GM12878 (cell line): ENCODE results near the gene RPS10. TPM values are rescaled to one million over a fixed set of nuclear protein-coding genes. Genes with fewer than 3 reads are reported as not detected.

ENCODE experiments used
- ATF3 ChIP-seq: IDR thresholded peaks from 2 replicates; pipeline ENCODE4 v1.6.1; 2011; ENCODE audit warnings: low read depth, mild to moderate bottlenecking, low read length, moderate library complexity, borderline replicate concordance; ENCODE audit errors: extremely low read depth
- BHLHE40 ChIP-seq, 2 experiments: fragments of 450-650 bp in 1 of 2; IDR thresholded peaks; 2 replicates each; pipeline ENCODE4 v1.6.1; 2011 to 2017; ENCODE audit warnings: low read depth in 2 of 2, borderline replicate concordance in 1 of 2, improper control_type of control experiment in 1 of 2, low read length in 1 of 2, mild to moderate bottlenecking in 1 of 2
- CBX5 ChIP-seq: sonication (generic); IDR thresholded peaks from 2 replicates; pipeline ENCODE4 v1.6.1; 2016; ENCODE audit warnings: low read depth, moderate library complexity, mild to moderate bottlenecking, inconsistent platforms
- CEBPZ ChIP-seq: fragments of 150-350 bp; IDR thresholded peaks from 2 replicates; pipeline ENCODE4 v1.6.1; 2016; ENCODE audit warnings: low read depth, low read length
- CHD4 ChIP-seq: fragments of 200-600 bp; sonication (generic); IDR thresholded peaks from 2 replicates; pipeline ENCODE4 v1.6.1; 2016; ENCODE audit warnings: mild to moderate bottlenecking
- CTCF ChIP-seq, 3 experiments: IDR thresholded peaks in 2 of 3; conservative IDR thresholded peaks in 1 of 3; 2 replicates each; pipeline ENCODE4 v1.5.1; 2011; ENCODE audit warnings: low read depth in 3 of 3, low read length in 3 of 3, mild to moderate bottlenecking in 3 of 3, control low read depth in 2 of 3, moderate library complexity in 2 of 3, inconsistent platforms in 1 of 3, mixed read lengths in 1 of 3; ENCODE audit not compliant: control insufficient read depth in 2 of 3, insufficient read depth in 1 of 3; ENCODE audit errors: extremely low read depth in 1 of 3
- EED ChIP-seq: sonication (generic); IDR thresholded peaks from 2 replicates; pipeline ENCODE4 v1.6.1; 2016; ENCODE audit warnings: antibody characterized with exemption, low read depth
- ETV6 ChIP-seq, 2 experiments: fragments of 450-650 bp in 1 of 2; IDR thresholded peaks in 1 of 2; conservative IDR thresholded peaks in 1 of 2; 2 replicates each; pipeline ENCODE4 v1.6.1; 2014; ENCODE audit warnings: antibody characterized with exemption in 1 of 2, borderline replicate concordance in 1 of 2, low read depth in 1 of 2, mild to moderate bottlenecking in 1 of 2, moderate library complexity in 1 of 2
- FOXM1 ChIP-seq: IDR thresholded peaks from 2 replicates; pipeline ENCODE4 v1.6.1; 2012; ENCODE audit warnings: low read depth, mild to moderate bottlenecking, inconsistent platforms, low read length, moderate library complexity
- HSF1 ChIP-seq: fragments of 150-350 bp; IDR thresholded peaks from 2 replicates; pipeline ENCODE4 v1.6.1; 2014; ENCODE audit warnings: mild to moderate bottlenecking, low read depth, low read length
- NR2F1 ChIP-seq: fragments of 450-650 bp; conservative IDR thresholded peaks from 2 replicates; pipeline ENCODE4 v1.6.1; 2017; ENCODE audit warnings: mild to moderate bottlenecking
- NRF1 ChIP-seq: conservative IDR thresholded peaks from 2 replicates; pipeline ENCODE4 v1.6.1; 2011; ENCODE audit warnings: mild to moderate bottlenecking, low read depth, low read length, improper control_type of control experiment
- SMAD5 ChIP-seq: IDR thresholded peaks from 2 replicates; pipeline ENCODE4 v1.6.1; 2016; ENCODE audit warnings: antibody characterized with exemption, low read depth
- TAF1 ChIP-seq: IDR thresholded peaks from 2 replicates; pipeline ENCODE4 v1.6.1; 2011; ENCODE audit warnings: mild to moderate bottlenecking, low read depth, low read length, borderline replicate concordance
- TCF3 ChIP-seq: IDR thresholded peaks from 2 replicates; pipeline ENCODE4 v1.6.1; 2012; ENCODE audit warnings: low read depth, mild to moderate bottlenecking, low read length, borderline replicate concordance; ENCODE audit not compliant: insufficient read depth
- TCF7 ChIP-seq: IDR thresholded peaks from 2 replicates; pipeline ENCODE4 v1.6.1; 2014; ENCODE audit warnings: antibody characterized with exemption, borderline replicate concordance
- YY1 ChIP-seq: IDR thresholded peaks from 2 replicates; pipeline ENCODE4 v1.6.1; 2011; ENCODE audit warnings: low read depth, mild to moderate bottlenecking, low read length
- ZBTB4 ChIP-seq: fragments of 450-650 bp; formaldehyde crosslinking; IDR thresholded peaks from 2 replicates; pipeline ENCODE4 v1.4.0; 2022; ENCODE audit warnings: mild to moderate bottlenecking, moderate library complexity
- ZNF274 ChIP-seq: IDR thresholded peaks from one replicate; pipeline ENCODE4 v1.8.0; 2011; ENCODE audit not compliant: insufficient read length, insufficient read depth
- polyA plus RNA-seq, 11 experiments: library from polyadenylated mRNA; depleted of rRNA in 4 of 11; unstranded in 6 of 11; stranded (reverse) in 5 of 11; fragments of >200 nt; fragmentation: Nextera tagmentation in 4 of 11; fragmentation: Illumina TruSeq in 1 of 11; extraction: Ambion mirVana in 4 of 11; extraction: Trizol in 1 of 11; gene quantifications; 1 replicate in 1 of 11; 2 replicates in 10 of 11; pipeline versions ENCODE4 v1.2.1 to v1.2.3, GENCODE V29; 2011 to 2016; ENCODE audit warnings: inconsistent platforms in 2 of 11, missing spikeins in 2 of 11, low read depth in 1 of 11
- total RNA-seq, 4 experiments: library from RNA; depleted of rRNA in 3 of 4; stranded (reverse); fragments of >200 nt in 3 of 4; fragmentation: Illumina TruSeq in 1 of 4; extraction: Trizol in 1 of 4; gene quantifications; 2 replicates each; pipeline versions ENCODE4 v1.2.1 to v1.2.3, GENCODE V29; 2013 to 2021

Gene RPS10
- total and polyA plus RNA-seq, 10 of the 15 experiments (the other 5 are each of a cell fraction or from before 2014, with no cell fraction given): 1,546 to 3,970 (median 2,813) TPM

GRCh38 chr6:34459899-34460593, 34.2 kb upstream of the RPS10 start (continued):
- TF ChIP-seq TCF7: no peak
- 0 out of 2 replicates have a peak, but pooled peaks have one; percentile 40 for TF ChIP-seq YY1
- TF ChIP-seq CHD4: no peak
- no peak for TF ChIP-seq CEBPZ
- no peak for TF ChIP-seq HSF1
- TF ChIP-seq ATF3: no peak
- TF ChIP-seq NR2F1: no peak
- TF ChIP-seq ETV6 (conservative IDR thresholded peaks at IDR 0.05 in 1 of 2, IDR thresholded peaks at IDR 0.05 in 1 of 2; ENCODE audit: borderline replicate concordance in 1 of 2, low read depth in 1 of 2): no peak
- no peak for TF ChIP-seq SMAD5
- no peak for TF ChIP-seq ZBTB4 (CRISPR knock-in tag)
- TF ChIP-seq NRF1: no peak
- TF ChIP-seq TAF1: no peak
- TF ChIP-seq ZNF274: no peak
- TF ChIP-seq EED: no peak
- TF ChIP-seq CTCF (IDR thresholded peaks at IDR 0.05 in 2 of 3, conservative IDR thresholded peaks at IDR 0.05 in 1 of 3; ENCODE audit: control insufficient read depth in 2 of 3, extremely low read depth in 1 of 3, insufficient read depth in 1 of 3, low read depth in 3 of 3, low read length in 3 of 3): peak; percentile 69 to 83 (median 77)
- TF ChIP-seq TCF3: no peak
- TF ChIP-seq BHLHE40 (IDR thresholded peaks at IDR 0.05; ENCODE audit: borderline replicate concordance in 1 of 2, low read depth in 2 of 2, low read length in 1 of 2): no peak
- no peak for TF ChIP-seq CBX5
- no peak for TF ChIP-seq FOXM1
